IMR-90 (cell line): ENCODE results near the gene ACTA2. TPM values are rescaled to one million over a fixed set of nuclear protein-coding genes. Genes with fewer than 3 reads are reported as not detected.

ENCODE experiments used
- ATAC-seq: fragments of 200-7000 bp; cut with Tn5 transposase; 2 replicates; pipeline ENCODE4 v1.9.1; 2020; ENCODE audit warnings: low read depth, mild to moderate bottlenecking, moderate library complexity
- BruUV-seq: library from RNA; stranded (reverse); fragments of 400-500 nt; replicated peaks from 2 replicates; lab custom pipeline; 2021; lab: Mats Ljungman, UMichigan
- CTCF ChIA-PET: fragments of 300-600 bp; formaldehyde crosslinking; extraction: SDS; loops from one replicate; lab custom pipeline; 2021; ENCODE audit warnings: antibody characterized with exemption; lab: Yijun Ruan, JAX
- POLR2A ChIA-PET: fragments of 300-600 bp; sonication (Branson Sonifier 250); formaldehyde crosslinking; loops from one replicate; lab custom pipeline; 2022; ENCODE audit warnings: antibody characterized with exemption; ENCODE audit not compliant: unreplicated experiment; lab: Charles Lee
- DNase-seq: peaks from one replicate; pipeline ENCODE4 v3.0.0; 2013
- H2AFZ ChIP-seq: replicated peaks from 2 replicates; pipeline ENCODE3; 2013; ENCODE audit warnings: low read length, mild to moderate bottlenecking; ENCODE audit not compliant: poor library complexity
- H2AK5ac ChIP-seq: 2 replicates; pipeline ENCODE4 v1.6.1; 2013; ENCODE audit warnings: low read depth, low read length, inconsistent platforms
- H2AK9ac ChIP-seq: replicated peaks from 2 replicates; pipeline ENCODE3; 2013; ENCODE audit warnings: mild to moderate bottlenecking, low read depth, low read length, moderate library complexity; ENCODE audit not compliant: poor library complexity
- H2BK120ac ChIP-seq: 2 replicates; pipeline ENCODE4 v1.6.1; 2013; ENCODE audit warnings: low read depth, low read length, inconsistent platforms
- H2BK15ac ChIP-seq: 3 replicates; pipeline ENCODE4 v1.6.1; 2013; ENCODE audit warnings: low read depth, low read length, inconsistent platforms
- H2BK20ac ChIP-seq: 2 replicates; pipeline ENCODE4 v1.6.1; 2013; ENCODE audit warnings: low read depth, mild to moderate bottlenecking, inconsistent platforms, low read length, moderate library complexity
- H2BK5ac ChIP-seq: 2 replicates; pipeline ENCODE4 v1.6.1; 2013; ENCODE audit warnings: mild to moderate bottlenecking, low read depth, low read length, inconsistent platforms; ENCODE audit not compliant: poor library complexity, severe bottlenecking
- H3K14ac ChIP-seq: replicated peaks from 2 replicates; pipeline ENCODE4 v1.6.1; 2013; ENCODE audit warnings: low read depth, low read length, inconsistent platforms
- H3K18ac ChIP-seq: 2 replicates; pipeline ENCODE4 v1.6.1; 2013; ENCODE audit warnings: low read depth, low read length, control low read depth
- H3K23ac ChIP-seq: 2 replicates; pipeline ENCODE4 v1.6.1; 2013; ENCODE audit warnings: low read depth, low read length, inconsistent platforms
- H3K27ac ChIP-seq: 2 replicates; pipeline ENCODE4 v1.5.1; 2013; ENCODE audit warnings: mild to moderate bottlenecking, control low read depth, low read length; ENCODE audit not compliant: insufficient read depth
- H3K27me3 ChIP-seq: 2 replicates; pipeline ENCODE4 v1.6.1; 2013; ENCODE audit warnings: low read length; ENCODE audit not compliant: control insufficient read depth, insufficient read depth
- H3K36me3 ChIP-seq: 2 replicates; pipeline ENCODE4 v1.6.1; 2013; ENCODE audit warnings: low read length, mixed read lengths; ENCODE audit not compliant: control insufficient read depth, insufficient read depth
- H3K4ac ChIP-seq: 2 replicates; pipeline ENCODE4 v1.6.1; 2013; ENCODE audit warnings: low read depth, low read length, inconsistent platforms
- H3K4me1 ChIP-seq: 2 replicates; pipeline ENCODE4 v1.6.1; 2013; ENCODE audit warnings: low read length, mixed read lengths; ENCODE audit not compliant: control insufficient read depth, insufficient read depth
- H3K4me2 ChIP-seq: 2 replicates; pipeline ENCODE4 v1.6.1; 2013; ENCODE audit warnings: low read depth, mild to moderate bottlenecking, control low read depth, low read length, moderate library complexity
- H3K4me3 ChIP-seq: 2 replicates; pipeline ENCODE4 v1.5.1; 2013; ENCODE audit warnings: low read depth, mild to moderate bottlenecking, control low read depth, low read length, moderate library complexity; ENCODE audit not compliant: insufficient read depth
- H3K56ac ChIP-seq: 2 replicates; pipeline ENCODE4 v1.6.1; 2013; ENCODE audit warnings: low read length, inconsistent platforms; ENCODE audit not compliant: insufficient read depth; ENCODE audit errors: extremely low read depth
- H3K79me1 ChIP-seq, 2 experiments: 2 replicates each; pipeline ENCODE4 v1.6.1; 2013; ENCODE audit warnings: low read length in 2 of 2, inconsistent platforms in 1 of 2, low read depth in 1 of 2
- H3K9ac ChIP-seq: 2 replicates; pipeline ENCODE4 v1.6.1; 2013; ENCODE audit warnings: low read depth, low read length, control low read depth
- H3K9me1 ChIP-seq: 2 replicates; pipeline ENCODE4 v1.6.1; 2013; ENCODE audit warnings: low read length, inconsistent platforms; ENCODE audit not compliant: insufficient read depth
- H3K9me3 ChIP-seq: 2 replicates; pipeline ENCODE4 v1.6.1; 2013; ENCODE audit warnings: low read length; ENCODE audit not compliant: control insufficient read depth, insufficient read depth
- H4K20me1 ChIP-seq: 2 replicates; pipeline ENCODE4 v1.6.1; 2013; ENCODE audit warnings: low read length, inconsistent platforms; ENCODE audit not compliant: insufficient read depth
- H4K5ac ChIP-seq: 2 replicates; pipeline ENCODE4 v1.6.1; 2013; ENCODE audit warnings: mild to moderate bottlenecking, low read depth, low read length, control low read depth
- H4K8ac ChIP-seq, 2 experiments: 2 replicates each; pipeline ENCODE4 v1.6.1; 2013; ENCODE audit warnings: low read depth in 2 of 2, low read length in 2 of 2, control low read depth in 1 of 2, inconsistent platforms in 1 of 2
- H4K91ac ChIP-seq: 2 replicates; pipeline ENCODE4 v1.6.1; 2013; ENCODE audit warnings: low read depth, low read length, inconsistent platforms; ENCODE audit not compliant: insufficient read depth
- CEBPB ChIP-seq: IDR thresholded peaks from 2 replicates; pipeline ENCODE4 v1.6.1; 2012; ENCODE audit warnings: low read depth, low read length, improper control_type of control experiment
- FOS ChIP-seq: fragments of 150-350 bp; IDR thresholded peaks from 2 replicates; pipeline ENCODE4 v1.6.1; 2016; ENCODE audit warnings: low read depth, low read length
- MAFK ChIP-seq: IDR thresholded peaks from 2 replicates; pipeline ENCODE4 v1.6.1; 2012; ENCODE audit warnings: low read depth, low read length, improper control_type of control experiment
- MAZ ChIP-seq: IDR thresholded peaks from 2 replicates; pipeline ENCODE4 v1.6.1; 2012; ENCODE audit warnings: low read depth, mild to moderate bottlenecking, low read length, improper control_type of control experiment, moderate library complexity, borderline replicate concordance
- MXI1 ChIP-seq: IDR thresholded peaks from 2 replicates; pipeline ENCODE4 v1.6.1; 2012; ENCODE audit warnings: low read depth, mild to moderate bottlenecking, low read length, moderate library complexity, borderline replicate concordance
- NFE2L2 ChIP-seq: fragments of 150-350 bp; IDR thresholded peaks from 2 replicates; pipeline ENCODE4 v1.6.1; 2016; ENCODE audit warnings: low read depth, mild to moderate bottlenecking, low read length
- RAD21 ChIP-seq: IDR thresholded peaks from 2 replicates; pipeline ENCODE4 v1.6.1; 2012; ENCODE audit warnings: low read length, improper control_type of control experiment
- RCOR1 ChIP-seq: IDR thresholded peaks from 2 replicates; pipeline ENCODE4 v1.6.1; 2012; ENCODE audit warnings: mild to moderate bottlenecking, low read length, improper control_type of control experiment; ENCODE audit not compliant: insufficient replicate concordance
- SMC3 ChIP-seq: fragments of 150-350 bp; IDR thresholded peaks from 2 replicates; pipeline ENCODE4 v1.6.1; 2016; ENCODE audit warnings: low read depth, mild to moderate bottlenecking, antibody characterized with exemption, low read length, moderate library complexity
- dilution Hi-C: fragments of 300-500 bp; cut with HindIII; formaldehyde crosslinking; loops from one replicate; pipeline ENCODE4 v1.14.3; 2018; ENCODE audit warnings: low sequenced_read_pairs; ENCODE audit not compliant: unreplicated experiment
- in situ Hi-C: fragments of 300-500 bp; cut with MboI; formaldehyde crosslinking; loops from 3 replicates; pipeline ENCODE4 v1.14.3; 2019; ENCODE audit warnings: low sequenced_read_pairs, inconsistent platforms, mixed read lengths
- intact Hi-C: fragments of 100-400 bp; cut with micrococcal nuclease; formaldehyde crosslinking; loops from 2 replicates; pipeline ENCODE4 v1.10.0; 2022
- polyA plus RNA-seq, 3 experiments: library from polyadenylated mRNA; depleted of rRNA; stranded (reverse); fragments of >200 nt; gene quantifications; 2 replicates each; pipeline ENCODE4 v1.2.3, GENCODE V29; 2012; ENCODE audit warnings: low replicate concordance in 1 of 3
- total RNA-seq: library from RNA; depleted of rRNA; stranded (reverse); fragments of >200 nt; gene quantifications from 2 replicates; pipeline ENCODE4 v1.2.3, GENCODE V29; 2012
- TF ChIP-seq, protein P1 (sequence below): fragments of 150-350 bp; IDR thresholded peaks from 2 replicates; pipeline ENCODE4 v1.6.1; 2017; ENCODE audit warnings: mild to moderate bottlenecking, antibody characterized with exemption, low read length, low read depth
- TF ChIP-seq, protein P2 (sequence below): conservative IDR thresholded peaks from 2 replicates; pipeline ENCODE4 v1.5.1; 2012; ENCODE audit warnings: mild to moderate bottlenecking, low read depth, low read length, improper control_type of control experiment

ACTA2 gene
- total and polyA plus RNA-seq, 2 of the 4 experiments (the other 2 are of a cell fraction) = 978 to 1,235 TPM

DNA sequence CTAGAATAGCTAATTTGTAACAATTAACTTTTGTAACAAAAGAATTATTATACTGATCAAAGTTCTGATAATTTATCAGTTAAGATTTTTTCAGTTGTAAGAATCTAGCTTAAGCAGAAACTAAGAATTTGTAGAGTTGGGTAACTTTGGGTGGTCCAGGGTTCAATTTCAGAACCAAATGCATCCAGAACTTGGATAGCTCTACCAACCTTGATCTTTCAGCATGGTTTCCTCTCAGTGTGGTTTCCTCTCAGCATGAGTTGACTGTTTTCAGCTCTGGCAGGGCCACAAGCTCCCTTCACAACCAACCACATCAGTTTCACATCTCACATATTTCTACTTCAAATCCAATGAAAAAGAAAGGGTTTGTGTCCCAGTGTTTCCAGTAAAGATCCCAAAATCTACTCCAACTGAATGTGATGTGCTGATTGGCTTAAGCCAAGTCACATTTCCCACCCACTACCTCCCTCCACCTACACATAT is 34.7 kb upstream of the ACTA2 start:
- Histone ChIP-seq H2AK5ac (0 out of 2 replicates have a peak overlapping the region, but pooled peaks have one; percentile 66), H4K8ac (peak overlapping the region in 1 of 2 experiments; percentile 41; a peak in 1 of 4 replicates), H3K56ac (no peak overlapping the region), H2BK20ac (no peak overlapping the region), H3K4me3 (no peak overlapping the region), H3K4ac (0 out of 2 replicates have a peak overlapping the region, but pooled peaks have one; percentile 24), H3K18ac (no peak overlapping the region), H2AFZ (no peak overlapping the region), H4K5ac (peak overlapping the region; percentile 13; the same call in 1 of the 2 replicates), H4K91ac (no peak overlapping the region), H2BK120ac (no peak overlapping the region), H3K79me1 (peaks cover 35 to 62% of the 10 kb centered on the region in 2 experiments), H3K4me2 (no peak overlapping the region), H4K20me1 (no peaks in the 10 kb centered on the region; the same call in 1 of the 2 replicates), H3K4me1 (peaks cover 8% of the 10 kb centered on the region), H2BK15ac (no peak overlapping the region), H3K9me3 (no peaks in the 10 kb centered on the region), H3K27ac (no peak overlapping the region), H3K9ac (no peak overlapping the region), H2AK9ac (no peak overlapping the region), H3K23ac (peak overlapping the region; percentile 66; the same call in 1 of the 2 replicates), H3K9me1 (no peaks in the 10 kb centered on the region), H2BK5ac (no peak overlapping the region), H3K27me3 (no peaks in the 10 kb centered on the region), H3K36me3 (no peaks in the 10 kb centered on the region), H3K14ac (no peak overlapping the region)
- intact Hi-C loops = loop anchor here (1.0 to 5.0 kb wide), 3 partner anchors 52 to 295 kb away; no protein-coding TSS in a partner anchor
- in situ Hi-C loops = no loop called here
- dilution Hi-C loops = no loop called here
- ChIA-PET CTCF (interaction anchor here (0.5 to 1.4 kb wide), 18 partner anchors 9 to 228 kb away, joined by 3 to 12 read pairs (median 4); no protein-coding TSS in a partner anchor), POLR2A (no interaction called here)
- TF ChIP-seq, protein P1, sequence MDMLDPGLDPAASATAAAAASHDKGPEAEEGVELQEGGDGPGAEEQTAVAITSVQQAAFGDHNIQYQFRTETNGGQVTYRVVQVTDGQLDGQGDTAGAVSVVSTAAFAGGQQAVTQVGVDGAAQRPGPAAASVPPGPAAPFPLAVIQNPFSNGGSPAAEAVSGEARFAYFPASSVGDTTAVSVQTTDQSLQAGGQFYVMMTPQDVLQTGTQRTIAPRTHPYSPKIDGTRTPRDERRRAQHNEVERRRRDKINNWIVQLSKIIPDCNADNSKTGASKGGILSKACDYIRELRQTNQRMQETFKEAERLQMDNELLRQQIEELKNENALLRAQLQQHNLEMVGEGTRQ = no peak
- TF ChIP-seq, protein P2, sequence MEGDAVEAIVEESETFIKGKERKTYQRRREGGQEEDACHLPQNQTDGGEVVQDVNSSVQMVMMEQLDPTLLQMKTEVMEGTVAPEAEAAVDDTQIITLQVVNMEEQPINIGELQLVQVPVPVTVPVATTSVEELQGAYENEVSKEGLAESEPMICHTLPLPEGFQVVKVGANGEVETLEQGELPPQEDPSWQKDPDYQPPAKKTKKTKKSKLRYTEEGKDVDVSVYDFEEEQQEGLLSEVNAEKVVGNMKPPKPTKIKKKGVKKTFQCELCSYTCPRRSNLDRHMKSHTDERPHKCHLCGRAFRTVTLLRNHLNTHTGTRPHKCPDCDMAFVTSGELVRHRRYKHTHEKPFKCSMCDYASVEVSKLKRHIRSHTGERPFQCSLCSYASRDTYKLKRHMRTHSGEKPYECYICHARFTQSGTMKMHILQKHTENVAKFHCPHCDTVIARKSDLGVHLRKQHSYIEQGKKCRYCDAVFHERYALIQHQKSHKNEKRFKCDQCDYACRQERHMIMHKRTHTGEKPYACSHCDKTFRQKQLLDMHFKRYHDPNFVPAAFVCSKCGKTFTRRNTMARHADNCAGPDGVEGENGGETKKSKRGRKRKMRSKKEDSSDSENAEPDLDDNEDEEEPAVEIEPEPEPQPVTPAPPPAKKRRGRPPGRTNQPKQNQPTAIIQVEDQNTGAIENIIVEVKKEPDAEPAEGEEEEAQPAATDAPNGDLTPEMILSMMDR = no peak
- no peak for TF ChIP-seq FOS
- TF ChIP-seq MXI1 = no peak
- no peak for TF ChIP-seq CEBPB
- no peak for TF ChIP-seq MAZ
- no peak for TF ChIP-seq SMC3
- TF ChIP-seq RCOR1 = no peak
- TF ChIP-seq MAFK = no peak
- no peak for TF ChIP-seq NFE2L2
- TF ChIP-seq RAD21 = no peak
- ATAC-seq = no peak
- BruUV-seq = no TSS peak
- no peak for DNase-seq
